Measurements from ENCODE around the gene TPM2. TPM values are rescaled to one million over a fixed set of nuclear protein-coding genes. Genes with fewer than 3 reads are reported as not detected.
A peak's percentile ranks its signal among the peaks of the same experiment; 100 is the strongest.

TPM2 gene
- total and polyA plus RNA-seq, 9 of the 15 experiments (the other 6 are each of a cell fraction or from before 2014, with no cell fraction given) = 0.28 to 16.1 (median 4.5) TPM

DNA sequence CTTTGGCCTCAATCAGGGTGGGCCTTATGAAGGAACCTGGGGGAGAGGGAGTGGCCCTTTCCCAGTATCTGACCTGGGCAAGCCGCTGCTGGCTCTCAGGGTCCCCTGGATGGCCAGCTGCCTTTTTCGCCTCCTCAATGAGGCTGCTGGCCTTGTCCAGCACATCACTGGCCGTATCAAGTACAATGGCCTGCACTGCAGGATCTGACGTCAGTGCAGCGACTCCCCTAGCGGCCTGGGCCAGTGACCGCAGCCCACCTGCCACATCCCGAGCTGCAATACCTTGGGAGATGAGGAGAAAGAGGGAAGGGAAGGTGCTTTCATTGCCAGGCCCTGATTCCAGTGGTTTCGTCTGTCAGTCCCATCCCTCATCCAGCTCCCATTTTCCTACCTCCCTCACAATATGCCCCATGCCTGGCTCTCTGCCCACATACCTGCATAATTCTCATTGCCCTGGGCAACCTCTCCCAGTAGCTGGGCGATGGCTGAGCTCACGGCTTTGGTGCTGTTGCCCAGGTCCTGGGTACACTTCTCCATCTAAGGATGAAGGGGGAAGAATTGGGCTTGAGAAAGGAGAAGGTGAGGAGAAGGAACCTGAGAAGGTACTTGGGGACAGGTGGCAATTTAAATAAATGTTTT, 23.2 kb upstream of the TPM2 start:
- ATAC-seq (no peak), FAIRE-seq (no peak), DNase-seq (ENCODE audit: extremely low read depth in 1 of 4, low spot score in 3 of 4) (no peak)
- Histone ChIP-seq H3K4me3 (no peak overlapping the region), H3K27ac (ENCODE audit: extremely low read depth, low read depth, low read length) (no peak overlapping the region), H3K79me2 (ENCODE audit: control insufficient read depth, insufficient read depth, low read length) (no peaks in the 10 kb centered on the region), H2AFZ (ENCODE audit: low read depth, low read length) (no peak overlapping the region), H3K27me3 (ENCODE audit: control insufficient read depth in 2 of 2, insufficient read depth in 2 of 2, low read length in 2 of 2) (no peaks in the 10 kb centered on the region), H3K36me3 (ENCODE audit: control insufficient read depth, insufficient read depth, low read length) (peaks cover 90% of the 10 kb centered on the region; the same call in 2 of the 3 replicates), H4K20me1 (replicated peaks; ENCODE audit: control insufficient read depth, insufficient read depth, low read length) (no peaks in the 10 kb centered on the region), H3K9me3 (replicated peaks; ENCODE audit: control insufficient read depth, insufficient read depth, low read depth, low read length) (no peaks in the 10 kb centered on the region), H3K4me1 (replicated peaks in 1 of 2; ENCODE audit: control insufficient read depth in 2 of 2, insufficient read depth in 2 of 2, low read length in 2 of 2) (no peaks in the 10 kb centered on the region), H3K9ac (ENCODE audit: insufficient read depth in 1 of 2, low read depth in 2 of 2, low read length in 2 of 2) (no peak overlapping the region), H3K9me1 (ENCODE audit: control insufficient read depth, insufficient read depth, low read length) (no peaks in the 10 kb centered on the region), H3K4me2 (ENCODE audit: insufficient read depth, low read length) (no peak overlapping the region)
- TF ChIP-seq ETV6 (IDR thresholded peaks at IDR 0.05; ENCODE audit: borderline replicate concordance in 1 of 2, low read depth in 2 of 2, low read length in 1 of 2) (no peak), ETV6 (CRISPR knock-in tag; IDR thresholded peaks at IDR 0.05; ENCODE audit: borderline replicate concordance) (no peak), RBFOX2 (IDR thresholded peaks at IDR 0.05; ENCODE audit: low read depth, low read length) (peak; percentile 15; the same call in 1 of the 2 replicates)
- WGBS (ENCODE audit: insufficient coverage, low coverage, missing lambda C conversion rate) = 92% methylated on average over 10 of the region's 11 CpGs
- CTCF ChIA-PET (ENCODE audit: low intra/inter-chr PET ratio) = no interaction called here
- in situ Hi-C loops (cut with MboI) (no loop called here), intact Hi-C loops (cut with micrococcal nuclease) (no loop called here)
- POLR2A ChIA-PET = interaction anchor here (0.6 to 2.5 kb wide), 7 partner anchors 9 to 752 kb away, joined by 3 to 17 read pairs (median 4); partner anchors contain the start of genes CREB3 and TLN1
- BruUV-seq (replicated peaks) = no TSS peak
